ENCODE measurements around the gene SKI. TPM values are rescaled to one million over a fixed set of nuclear protein-coding genes. Genes with fewer than 3 reads are reported as not detected.

SKI gene
- total and polyA plus RNA-seq, 9 of the 15 experiments (the other 6 are each of a cell fraction or from before 2014, with no cell fraction given) = 0.10 to 60.5 (median 4.6) TPM

GRCh38 chr1:2306151-2306978 lies 78.2 kb downstream of the SKI start (continued):
- TF ChIP-seq MITF (IDR thresholded peaks at IDR 0.05) = no peak
- no peak for TF ChIP-seq AFF4 (CRISPR knock-in tag; IDR thresholded peaks at IDR 0.05)
- TF ChIP-seq ZNF512 (tag; IDR thresholded peaks at IDR 0.05) = no peak

Data from K562 (cell line).